ENCODE data around the gene ZNF431. TPM values are rescaled to one million over a fixed set of nuclear protein-coding genes. Genes with fewer than 3 reads are reported as not detected.

The ZNF431 gene
- total and polyA plus RNA-seq, 2 of the 4 experiments (the other 2 are of a cell fraction): 4.3 to 4.5 TPM

GRCh38 chr19:21110183-21110582 is 31.7 kb upstream of the ZNF431 start:
- Histone ChIP-seq H4K8ac (ENCODE audit: low read depth in 2 of 2, low read length in 2 of 2) (no peak overlapping the region), H3K56ac (ENCODE audit: extremely low read depth, insufficient read depth, low read length) (no peak overlapping the region), H3K36me3 (ENCODE audit: control insufficient read depth, insufficient read depth, low read length) (peaks cover 6% of the 10 kb centered on the region; the same call in 1 of the 2 replicates), H2BK120ac (ENCODE audit: low read depth, low read length) (no peak overlapping the region), H3K9me1 (ENCODE audit: insufficient read depth, low read length) (no peaks in the 10 kb centered on the region), H2BK15ac (ENCODE audit: low read depth, low read length) (no peak overlapping the region), H3K18ac (ENCODE audit: low read depth, low read length) (no peak overlapping the region), H3K23ac (ENCODE audit: low read depth, low read length) (no peak overlapping the region), H2BK5ac (ENCODE audit: low read depth, low read length, poor library complexity, severe bottlenecking) (no peak overlapping the region), H2AFZ (replicated peaks; ENCODE audit: low read length, poor library complexity) (no peak overlapping the region), H4K20me1 (ENCODE audit: insufficient read depth, low read length) (no peaks in the 10 kb centered on the region), H3K9ac (ENCODE audit: low read depth, low read length) (no peak overlapping the region), H3K4me3 (ENCODE audit: insufficient read depth, low read depth, low read length) (no peak overlapping the region), H4K91ac (ENCODE audit: insufficient read depth, low read depth, low read length) (no peak overlapping the region), H2BK20ac (ENCODE audit: low read depth, low read length) (no peak overlapping the region), H3K27ac (ENCODE audit: insufficient read depth, low read length) (no peak overlapping the region), H3K79me1 (ENCODE audit: low read depth in 1 of 2, low read length in 2 of 2) (peaks cover 6 to 16% of the 10 kb centered on the region in 2 experiments; a peak in 2 of 4 replicates), H2AK5ac (ENCODE audit: low read depth, low read length) (no peak overlapping the region), H3K4me1 (ENCODE audit: control insufficient read depth, insufficient read depth, low read length) (no peaks in the 10 kb centered on the region), H2AK9ac (replicated peaks; ENCODE audit: low read depth, low read length, poor library complexity) (no peak overlapping the region), H3K4me2 (ENCODE audit: low read depth, low read length) (no peak overlapping the region), H3K4ac (ENCODE audit: low read depth, low read length) (no peak overlapping the region), H3K9me3 (ENCODE audit: control insufficient read depth, insufficient read depth, low read length) (peaks cover 2% of the 10 kb centered on the region; the same call in 1 of the 2 replicates), H3K27me3 (ENCODE audit: control insufficient read depth, insufficient read depth, low read length) (no peaks in the 10 kb centered on the region), H3K14ac (replicated peaks; ENCODE audit: low read depth, low read length) (no peak overlapping the region), H4K5ac (ENCODE audit: low read depth, low read length) (no peak overlapping the region)
- no CpG with 5 or more reads among the region's 1 CpG for WGBS, 2 experiments (ENCODE audit: extremely low coverage in 2 of 2, insufficient read length in 1 of 2)
- intact Hi-C loops (cut with micrococcal nuclease) (no loop called here), in situ Hi-C loops (cut with MboI; ENCODE audit: low sequenced_read_pairs) (no loop called here), dilution Hi-C loops (cut with HindIII; ENCODE audit: low sequenced_read_pairs, unreplicated experiment) (no loop called here)
- ChIA-PET POLR2A (ENCODE audit: unreplicated experiment) (no interaction called here), CTCF (no interaction called here)
- no peak for DNase-seq
- no TSS peak for BruUV-seq (replicated peaks)
- ATAC-seq (ENCODE audit: low read depth): no peak
- TF ChIP-seq RFX5 (IDR thresholded peaks at IDR 0.05; ENCODE audit: low read depth, low read length): no peak
- TF ChIP-seq POLR2A (IDR thresholded peaks at IDR 0.05; ENCODE audit: low read depth, low read length): no peak
- no peak for TF ChIP-seq NFE2L2 (IDR thresholded peaks at IDR 0.05; ENCODE audit: low read depth, low read length)
- TF ChIP-seq CTCF (conservative IDR thresholded peaks at IDR 0.05; ENCODE audit: low read depth, low read length): no peak
- no peak for TF ChIP-seq MAFK (IDR thresholded peaks at IDR 0.05; ENCODE audit: low read depth, low read length)
- TF ChIP-seq MXI1 (IDR thresholded peaks at IDR 0.05; ENCODE audit: borderline replicate concordance, low read depth, low read length): no peak
- TF ChIP-seq CEBPB (IDR thresholded peaks at IDR 0.05; ENCODE audit: low read depth, low read length): no peak
- TF ChIP-seq SMC3 (IDR thresholded peaks at IDR 0.05; ENCODE audit: low read depth, low read length): no peak

Data from IMR-90 (cell line).